ENCODE measurements around the gene DCP1B.

The DCP1B gene

DNA sequence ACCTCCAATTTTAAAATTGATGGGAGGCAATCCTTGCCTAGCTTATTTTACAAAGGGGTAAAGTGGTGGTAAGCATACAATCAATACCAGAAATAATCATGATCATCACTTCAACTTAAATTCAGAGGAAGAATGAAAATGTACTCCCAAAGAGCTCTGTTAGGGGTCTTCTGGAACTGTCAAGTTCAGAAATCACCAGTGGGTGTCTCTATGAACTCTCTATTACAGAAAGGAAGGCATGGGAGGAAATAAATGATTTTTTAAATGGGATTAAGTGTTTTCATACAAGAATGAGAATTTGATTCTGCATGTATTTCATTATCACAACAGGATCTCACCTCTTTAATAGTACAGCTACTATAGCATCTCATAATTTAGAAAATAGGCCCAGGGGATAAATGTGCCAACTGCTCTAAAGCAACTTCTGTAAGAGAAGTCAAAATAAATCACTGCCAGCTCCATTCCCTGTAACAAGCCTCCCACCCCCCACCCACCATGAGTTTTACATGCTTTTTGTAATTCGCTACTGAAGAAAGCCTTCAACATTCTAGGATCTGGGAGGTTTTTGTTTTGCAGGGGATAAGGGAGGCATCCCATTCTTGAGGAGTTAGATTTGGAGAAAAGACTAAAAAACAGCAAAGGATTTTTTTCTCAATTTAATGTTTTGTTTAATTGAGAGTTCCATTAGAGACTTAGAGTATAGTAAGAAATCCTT is 9.7 kb downstream of the DCP1B start:
- DNase-seq (ENCODE audit: extremely low read depth, low read depth), result no peak
- no peak overlapping the region for H3K4me3 ChIP-seq (replicated peaks; ENCODE audit: low read depth, low read length)
- TF ChIP-seq, protein P1, sequence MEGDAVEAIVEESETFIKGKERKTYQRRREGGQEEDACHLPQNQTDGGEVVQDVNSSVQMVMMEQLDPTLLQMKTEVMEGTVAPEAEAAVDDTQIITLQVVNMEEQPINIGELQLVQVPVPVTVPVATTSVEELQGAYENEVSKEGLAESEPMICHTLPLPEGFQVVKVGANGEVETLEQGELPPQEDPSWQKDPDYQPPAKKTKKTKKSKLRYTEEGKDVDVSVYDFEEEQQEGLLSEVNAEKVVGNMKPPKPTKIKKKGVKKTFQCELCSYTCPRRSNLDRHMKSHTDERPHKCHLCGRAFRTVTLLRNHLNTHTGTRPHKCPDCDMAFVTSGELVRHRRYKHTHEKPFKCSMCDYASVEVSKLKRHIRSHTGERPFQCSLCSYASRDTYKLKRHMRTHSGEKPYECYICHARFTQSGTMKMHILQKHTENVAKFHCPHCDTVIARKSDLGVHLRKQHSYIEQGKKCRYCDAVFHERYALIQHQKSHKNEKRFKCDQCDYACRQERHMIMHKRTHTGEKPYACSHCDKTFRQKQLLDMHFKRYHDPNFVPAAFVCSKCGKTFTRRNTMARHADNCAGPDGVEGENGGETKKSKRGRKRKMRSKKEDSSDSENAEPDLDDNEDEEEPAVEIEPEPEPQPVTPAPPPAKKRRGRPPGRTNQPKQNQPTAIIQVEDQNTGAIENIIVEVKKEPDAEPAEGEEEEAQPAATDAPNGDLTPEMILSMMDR (IDR thresholded peaks at IDR 0.05; ENCODE audit: low read depth, low read length, missing control alignments), result no peak

DNA sequence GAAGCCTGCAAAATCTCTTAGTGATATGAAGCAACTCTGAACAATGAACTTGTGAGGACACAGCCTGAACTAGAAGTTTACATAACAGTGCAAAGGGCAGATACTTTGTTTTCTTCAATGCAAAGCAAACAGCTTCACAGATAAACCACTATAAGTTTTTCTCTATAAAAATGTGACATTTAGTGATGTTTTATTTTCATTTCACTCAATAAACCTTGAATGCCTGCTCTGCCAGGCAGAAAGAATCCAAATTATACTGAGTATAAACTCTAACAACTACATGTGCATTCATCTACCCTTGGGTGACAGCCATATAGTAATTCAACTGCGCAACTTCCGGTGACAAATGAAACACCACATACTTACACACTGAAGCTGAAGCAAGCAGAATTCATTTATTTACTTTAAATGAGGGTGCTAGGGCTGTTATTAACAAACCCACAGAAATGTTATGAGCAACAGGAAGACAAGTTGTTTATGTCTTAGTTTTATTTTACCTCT is 10.3 kb downstream of the DCP1B start:
- TF ChIP-seq, protein P1 (IDR thresholded peaks at IDR 0.05; ENCODE audit: low read depth, low read length, missing control alignments), result no peak
- H3K4me3 ChIP-seq (replicated peaks; ENCODE audit: low read depth, low read length), result no peak overlapping the region
- no peak for DNase-seq (ENCODE audit: extremely low read depth, low read depth)

DNA sequence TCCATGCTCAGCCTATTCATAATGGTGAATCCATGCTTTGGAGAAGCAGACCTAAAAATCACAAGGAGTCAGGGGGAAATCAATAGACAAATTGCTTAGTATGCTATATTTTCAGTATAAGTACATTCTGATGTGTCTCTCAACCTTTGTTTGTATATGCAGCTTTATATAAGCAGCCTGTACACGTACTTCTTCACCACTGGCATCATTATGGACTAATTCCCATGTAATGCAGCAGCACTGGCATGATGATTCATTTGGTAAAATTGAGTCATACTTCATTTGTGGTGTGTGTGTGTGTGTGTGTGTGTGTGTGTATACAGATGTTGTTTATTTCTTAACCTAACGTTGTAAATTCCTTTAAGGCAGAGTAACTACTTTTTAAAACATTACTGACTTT is 10.9 kb downstream of the DCP1B start:
- no peak overlapping the region for H3K4me3 ChIP-seq (replicated peaks; ENCODE audit: low read depth, low read length)
- DNase-seq (ENCODE audit: extremely low read depth, low read depth), result peak; percentile 78
- TF ChIP-seq, protein P1 (IDR thresholded peaks at IDR 0.05; ENCODE audit: low read depth, low read length, missing control alignments), result no peak

DNA sequence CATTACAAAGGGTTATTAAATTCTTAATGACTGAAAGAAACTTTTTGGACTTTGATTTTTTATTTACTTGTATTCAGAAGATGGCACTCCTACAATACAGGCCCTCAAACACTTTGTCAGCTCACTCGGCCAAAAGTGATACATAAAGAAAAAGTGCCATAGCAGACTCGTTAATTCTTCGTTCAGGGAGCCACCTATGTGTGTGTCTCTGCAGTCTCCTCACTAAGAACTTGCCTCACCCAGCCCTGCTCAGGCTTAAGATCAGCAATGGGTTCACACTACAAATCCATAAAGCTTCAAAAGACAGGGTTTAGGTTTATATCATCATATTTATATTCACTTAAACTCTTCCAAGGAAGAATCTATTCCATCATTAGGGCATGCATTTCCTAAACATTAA is 11.5 kb downstream of the DCP1B start:
- no peak overlapping the region for H3K4me3 ChIP-seq (replicated peaks; ENCODE audit: low read depth, low read length)
- no peak for DNase-seq (ENCODE audit: extremely low read depth, low read depth)
- TF ChIP-seq, protein P1 (IDR thresholded peaks at IDR 0.05; ENCODE audit: low read depth, low read length, missing control alignments), result no peak

DNA sequence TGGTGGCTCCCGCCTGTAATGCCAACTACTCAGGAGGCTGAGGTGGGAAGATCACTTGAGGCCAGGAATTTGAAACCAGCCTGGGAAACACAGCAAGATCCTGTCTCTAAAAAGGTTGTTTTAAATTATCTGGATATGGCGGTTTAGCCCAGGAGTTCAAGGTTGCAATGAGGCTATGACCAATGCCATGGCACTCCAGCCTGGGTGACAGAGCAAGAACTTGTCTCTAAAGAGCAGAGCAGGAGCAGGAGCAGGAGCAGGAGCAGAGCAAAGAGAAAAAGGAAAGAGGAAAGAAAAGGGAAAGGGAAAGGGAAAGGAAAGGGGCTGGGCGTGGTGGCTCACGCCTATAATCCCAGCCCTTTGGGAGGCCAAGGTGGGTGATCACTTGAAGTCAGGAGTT is 15.1 kb downstream of the DCP1B start:
- H3K4me3 ChIP-seq (replicated peaks; ENCODE audit: low read depth, low read length), result no peak overlapping the region
- no peak for DNase-seq (ENCODE audit: extremely low read depth, low read depth)
- TF ChIP-seq, protein P1 (IDR thresholded peaks at IDR 0.05; ENCODE audit: low read depth, low read length, missing control alignments), result no peak

DNA sequence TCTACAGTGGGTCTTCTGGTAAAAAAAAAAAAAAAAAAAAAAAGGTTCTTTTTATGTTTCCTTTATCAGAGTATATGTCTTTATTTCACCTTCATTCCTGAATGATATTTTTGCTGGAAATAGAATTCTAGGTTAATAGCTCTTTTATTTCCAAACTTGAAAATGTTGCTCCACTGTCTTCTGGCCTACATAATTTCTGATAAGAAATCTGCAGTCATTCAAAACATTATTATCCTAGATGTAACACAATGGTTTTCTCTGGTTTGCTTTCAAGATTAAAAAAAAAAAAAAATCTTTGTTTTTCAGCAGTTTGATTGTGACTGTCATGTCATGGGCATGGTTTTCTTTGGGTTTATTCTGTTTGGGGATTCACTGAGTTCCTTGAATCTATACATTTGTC is 19.5 kb downstream of the DCP1B start:
- TF ChIP-seq, protein P1 (IDR thresholded peaks at IDR 0.05; ENCODE audit: low read depth, low read length, missing control alignments), result no peak
- no peak overlapping the region for H3K4me3 ChIP-seq (replicated peaks; ENCODE audit: low read depth, low read length)
- no peak for DNase-seq (ENCODE audit: extremely low read depth, low read depth)

DNA sequence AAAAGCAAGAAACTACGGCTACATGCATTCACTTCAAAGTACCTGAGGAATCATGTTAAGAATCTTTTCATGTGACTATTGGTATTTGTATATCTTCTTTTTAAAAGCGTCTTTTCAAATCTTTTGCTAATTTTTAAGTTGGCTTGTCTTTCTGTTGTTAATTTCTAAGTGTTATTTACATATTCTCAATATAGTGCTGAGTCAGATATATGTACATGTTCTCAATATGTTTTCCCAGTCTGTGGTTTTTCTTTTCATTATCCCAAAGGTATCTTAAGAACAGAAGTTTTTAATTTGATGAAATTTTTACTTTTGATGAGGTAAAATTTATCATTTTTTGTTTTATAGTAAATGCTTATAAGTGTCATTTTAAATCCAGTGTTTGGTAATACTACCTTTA is 24.0 kb downstream of the DCP1B start:
- TF ChIP-seq, protein P1 (IDR thresholded peaks at IDR 0.05; ENCODE audit: low read depth, low read length, missing control alignments), result no peak
- DNase-seq (ENCODE audit: extremely low read depth, low read depth), result no peak
- H3K4me3 ChIP-seq (replicated peaks; ENCODE audit: low read depth, low read length), result no peak overlapping the region

Measured in HFF-Myc (cell line).